Small intestine (tissue), 7 donors: ENCODE results near the gene ICA1L. TPM values are rescaled to one million over a fixed set of nuclear protein-coding genes. Genes with fewer than 3 reads are reported as not detected.
A peak's percentile ranks its signal among the peaks of the same experiment; 100 is the strongest.
"Not testable (repeated sequence)": the region's sequence is repeated elsewhere in the genome, so short reads cannot be mapped to it uniquely, and the experiment has no call there.

Source experiments
- DNase-seq, 2 donors: peaks; one replicate each; pipeline versions ENCODE4 v3.0.0 to v3.0.0-alpha.2; 2013
- FAIRE-seq: peaks from 2 replicates; lab custom pipeline; 2012; peaks lifted over from hg19 to GRCh38; lab: Jason Lieb, UNC
- H3K27ac ChIP-seq, 3 donors: one replicate each; pipeline ENCODE4 v1.5.1; 2013; ENCODE audit warnings: low read length in 2 of 3, mild to moderate bottlenecking in 2 of 3, control low read depth in 1 of 3, inconsistent platforms in 1 of 3, low read depth in 1 of 3, moderate library complexity in 1 of 3
- H3K27me3 ChIP-seq, 3 donors: one replicate each; pipeline ENCODE4 v1.6.1; 2013; ENCODE audit warnings: low read length in 3 of 3, inconsistent platforms in 1 of 3; ENCODE audit not compliant: control insufficient read depth in 3 of 3, insufficient read depth in 3 of 3
- H3K36me3 ChIP-seq, 3 donors: one replicate each; pipeline ENCODE4 v1.6.1; 2013; ENCODE audit warnings: low read length in 3 of 3, inconsistent platforms in 1 of 3, low read depth in 1 of 3, mild to moderate bottlenecking in 1 of 3, moderate library complexity in 1 of 3; ENCODE audit not compliant: control insufficient read depth in 3 of 3, insufficient read depth in 2 of 3
- H3K4me1 ChIP-seq, 3 donors: one replicate each; pipeline ENCODE4 v1.6.1; 2013; ENCODE audit warnings: low read length in 2 of 3, inconsistent platforms in 1 of 3, low read depth in 1 of 3, mild to moderate bottlenecking in 1 of 3, moderate library complexity in 1 of 3; ENCODE audit not compliant: control insufficient read depth in 3 of 3, insufficient read depth in 2 of 3
- H3K4me3 ChIP-seq, 3 donors: one replicate each; pipeline ENCODE4 v1.5.1; 2013; ENCODE audit warnings: low read length in 3 of 3, control low read depth in 1 of 3, inconsistent platforms in 1 of 3, low read depth in 1 of 3, mild to moderate bottlenecking in 1 of 3, moderate library complexity in 1 of 3
- H3K9me3 ChIP-seq, 2 donors: one replicate each; pipeline ENCODE4 v1.6.1; 2013; ENCODE audit warnings: low read depth in 1 of 2, low read length in 1 of 2; ENCODE audit not compliant: control insufficient read depth in 2 of 2, insufficient read depth in 1 of 2
- WGBS, 3 donors: extraction: QIAGEN DNeasy Blood & Tissue Kit; methylation state at CpG; one replicate each; pipeline ENCODE4 v1.1.7; 2013; 5-methylcytosine and 5-hydroxymethylcytosine counted together
- polyA plus RNA-seq, 4 donors: library from polyadenylated mRNA; stranded (reverse) in 3 of 4; unstranded in 1 of 4; fragments of 200-250 nt in 3 of 4; fragments of 120-200 nt in 1 of 4; gene quantifications; one replicate each; pipeline versions ENCODE4 v1.2.1 to v1.2.3, GENCODE V29; 2013
- donor health status: healthy with polysubstance abuse.
- donor health status: control.
- donor health status: control.
- donor health status: Bipolar disorder and iron deficiency.
- donor health status: healthy.

ICA1L gene
- polyA plus RNA-seq, 4 donors = under 0.01 to 5.2 (median 0.67) TPM

DNA sequence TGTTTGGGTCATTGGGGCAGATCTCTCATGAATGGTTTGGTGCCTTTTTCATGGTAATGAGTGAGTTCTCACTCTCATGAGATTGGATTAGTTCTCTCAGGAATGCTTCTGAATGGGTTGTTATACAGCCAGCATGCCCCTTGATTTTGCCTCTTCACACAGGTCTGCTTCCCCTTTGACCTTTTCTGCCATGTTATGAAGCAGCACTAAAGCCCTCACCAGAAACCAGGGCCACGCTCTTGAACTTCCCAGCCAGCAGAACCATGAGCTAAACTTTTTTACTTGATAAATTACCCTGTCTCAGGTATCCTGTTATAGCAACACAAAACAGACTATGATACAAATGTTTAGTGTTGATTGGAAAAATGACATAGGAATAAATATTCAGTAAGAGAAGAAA lies 57.3 kb downstream of the ICA1L start:
- Histone ChIP-seq H3K27me3 (no peaks in the 10 kb centered on the region), H3K27ac (no peak overlapping the region), H3K4me1 (no peaks in the 10 kb centered on the region), H3K9me3 (peaks cover 0 to 10% of the 10 kb centered on the region in 2 donors), H3K36me3 (no peaks in the 10 kb centered on the region), H3K4me3 (no peak overlapping the region)
- FAIRE-seq = no peak
- no peak for DNase-seq
- WGBS, 3 donors = 95 to 100% (median 96%) methylated on average over 1 of the region's 1 CpG

DNA sequence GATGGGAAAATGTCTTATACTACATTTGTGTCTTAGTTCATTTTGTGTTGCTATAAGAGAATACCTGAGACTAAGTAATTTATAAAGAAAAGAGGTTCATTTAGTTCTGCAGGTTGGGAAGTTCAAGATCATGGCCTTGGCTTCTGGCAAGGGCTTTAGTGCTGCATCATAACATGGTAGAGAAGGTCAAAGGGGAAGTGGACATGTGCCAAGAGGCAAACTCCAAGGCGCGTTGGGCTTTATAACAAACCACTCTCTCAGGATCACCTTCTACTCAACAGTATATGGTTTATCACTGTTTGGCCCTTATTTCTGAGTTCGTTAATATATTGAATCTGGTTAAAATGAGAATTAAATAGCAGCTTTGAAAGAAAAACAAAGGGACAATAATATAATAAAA lies 58.2 kb downstream of the ICA1L start:
- no peak for FAIRE-seq
- no peaks in the 10 kb centered on the region for H3K27me3 ChIP-seq
- no peaks in the 10 kb centered on the region for H3K4me1 ChIP-seq
- no peak overlapping the region for H3K4me3 ChIP-seq
- H3K9me3 ChIP-seq = peaks cover 0 to 11% of the 10 kb centered on the region in 2 donors
- peaks cover 0 to under 1% (median 0%) of the 10 kb centered on the region in 3 donors for H3K36me3 ChIP-seq
- no peak overlapping the region for H3K27ac ChIP-seq
- peak in 1 of 2 donors; percentile 48 for DNase-seq
- 75 to 95% (median 87%) methylated on average over 3 of the region's 3 CpGs for WGBS, 3 donors

DNA sequence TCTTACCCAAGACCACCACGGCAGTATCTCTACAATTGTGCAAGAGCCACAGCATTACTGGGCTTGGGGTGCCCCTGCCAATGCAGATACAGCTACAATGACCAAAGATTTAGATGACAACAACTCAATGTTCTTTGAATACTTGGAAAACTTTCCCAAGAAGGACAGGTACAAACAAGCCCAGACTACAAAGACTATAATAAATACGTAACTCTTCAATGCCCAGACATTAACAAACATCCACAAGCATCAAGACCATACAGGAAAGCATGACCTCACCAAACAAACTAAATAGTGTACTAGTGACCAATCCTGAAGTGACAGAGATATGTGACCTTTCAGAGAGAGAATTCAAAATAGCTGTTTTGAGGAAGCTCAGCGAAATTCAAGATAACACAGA lies 62.8 kb downstream of the ICA1L start:
- no peak for FAIRE-seq
- H3K27ac ChIP-seq = no peak overlapping the region

DNA sequence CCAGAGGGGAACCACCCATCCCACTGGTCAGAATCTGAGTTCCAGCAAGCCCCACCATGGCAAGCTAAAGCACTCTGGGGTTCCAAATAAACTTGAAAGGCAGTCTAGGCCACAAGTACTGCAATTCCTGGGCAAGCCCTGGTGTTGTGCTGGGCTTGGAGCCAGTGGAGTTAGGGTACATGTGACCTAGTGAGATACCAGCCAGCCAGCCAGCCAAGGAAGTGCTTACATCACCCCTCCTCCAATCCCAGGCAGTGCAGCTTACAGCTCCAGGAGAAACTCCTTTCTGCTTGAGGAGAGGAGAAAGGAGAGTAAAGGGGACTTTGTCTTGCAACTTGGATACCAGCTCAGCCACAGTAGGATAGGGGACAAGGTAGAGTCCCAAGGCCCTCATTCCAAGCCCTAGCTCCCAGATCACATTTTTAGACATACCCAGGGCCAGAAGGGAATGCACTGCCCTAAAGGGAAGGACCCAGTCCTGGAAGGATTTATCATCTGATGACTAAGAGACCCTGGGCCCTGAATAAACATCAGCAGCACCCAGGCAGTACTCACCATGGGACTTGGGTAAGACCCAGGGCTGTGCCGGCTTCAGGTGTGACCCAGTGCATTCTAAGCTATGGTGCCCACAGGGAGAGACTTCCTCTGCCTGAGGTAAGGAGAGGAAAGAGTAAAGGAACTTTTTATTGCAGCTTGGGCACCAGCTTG lies 64.0 kb downstream of the ICA1L start:
- peaks cover 0 to 11% of the 10 kb centered on the region in 2 donors for H3K9me3 ChIP-seq
- H3K36me3 ChIP-seq, H3K4me3 ChIP-seq, H3K4me1 ChIP-seq, H3K27me3 ChIP-seq, H3K27ac ChIP-seq, FAIRE-seq: not testable (repeated sequence)
- DNase-seq = peak; percentile 58 to 59
- WGBS, 3 donors = 94 to 100% (median 100%) methylated on average over 1 of the region's 1 CpG

More for the DNA sequence above, 62.8 kb downstream of the ICA1L start:
- Histone ChIP-seq H3K9me3 (peaks cover 0 to 11% of the 10 kb centered on the region in 2 donors), H3K4me1 (peaks cover 0 to 2% (median 0%) of the 10 kb centered on the region in 3 donors), H3K27me3 (no peaks in the 10 kb centered on the region), H3K36me3 (peaks cover 0 to 9% (median 0%) of the 10 kb centered on the region in 3 donors), H3K4me3 (no peak overlapping the region)
- 97 to 99% (median 98%) methylated on average over 3 of the region's 3 CpGs for WGBS, 3 donors
- no peak for DNase-seq

DNA sequence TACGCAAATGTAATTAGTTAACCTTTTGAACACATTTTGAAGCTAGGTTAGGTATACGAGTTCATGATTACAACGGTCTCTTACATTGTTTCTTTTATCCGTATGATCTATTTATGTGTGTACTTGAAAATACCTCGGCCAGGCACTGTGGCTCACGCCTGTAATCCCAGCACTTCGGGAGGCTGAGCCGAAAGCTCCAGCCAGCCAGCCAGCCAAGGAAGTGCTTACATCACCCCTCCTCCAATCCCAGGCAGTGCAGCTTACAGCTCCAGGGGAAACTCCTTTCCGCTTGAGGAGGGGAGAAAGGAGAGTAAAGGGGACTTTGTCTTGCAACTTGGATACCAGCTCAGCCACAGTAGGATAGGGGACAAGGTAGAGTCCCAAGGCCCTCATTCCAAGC lies 65.7 kb downstream of the ICA1L start:
- not testable (repeated sequence) for H3K27ac ChIP-seq, FAIRE-seq, H3K9me3 ChIP-seq, DNase-seq, H3K27me3 ChIP-seq, H3K4me3 ChIP-seq, H3K36me3 ChIP-seq, H3K4me1 ChIP-seq
- 74 to 92% (median 88%) methylated on average over 9 of the region's 9 CpGs for WGBS, 3 donors

DNA sequence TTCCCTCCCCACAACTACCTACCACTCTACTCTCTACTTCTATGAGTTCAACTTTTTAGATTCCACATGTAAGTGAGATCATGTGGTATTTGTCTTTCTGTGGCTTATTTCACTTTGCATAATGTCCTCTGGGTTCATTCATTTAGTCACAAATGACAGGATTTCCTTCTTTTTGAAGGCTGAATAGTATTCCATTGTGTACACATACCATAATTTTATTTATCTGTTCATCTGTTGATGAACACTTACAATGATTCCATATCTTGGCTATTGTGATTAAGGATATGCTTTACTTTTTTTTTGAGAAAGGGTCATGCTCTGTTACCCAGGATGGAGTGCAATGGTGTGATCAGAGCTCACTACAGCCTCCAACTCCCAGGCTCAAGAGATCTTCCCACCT lies 73.6 kb downstream of the ICA1L start:
- FAIRE-seq (no peak), DNase-seq (no peak)
- Histone ChIP-seq H3K27me3 (no peaks in the 10 kb centered on the region), H3K36me3 (peaks cover 0 to 2% (median 0%) of the 10 kb centered on the region in 3 donors), H3K4me3 (no peak overlapping the region), H3K27ac (no peak overlapping the region), H3K9me3 (peaks cover 0 to 4% of the 10 kb centered on the region in 2 donors), H3K4me1 (no peaks in the 10 kb centered on the region)

DNA sequence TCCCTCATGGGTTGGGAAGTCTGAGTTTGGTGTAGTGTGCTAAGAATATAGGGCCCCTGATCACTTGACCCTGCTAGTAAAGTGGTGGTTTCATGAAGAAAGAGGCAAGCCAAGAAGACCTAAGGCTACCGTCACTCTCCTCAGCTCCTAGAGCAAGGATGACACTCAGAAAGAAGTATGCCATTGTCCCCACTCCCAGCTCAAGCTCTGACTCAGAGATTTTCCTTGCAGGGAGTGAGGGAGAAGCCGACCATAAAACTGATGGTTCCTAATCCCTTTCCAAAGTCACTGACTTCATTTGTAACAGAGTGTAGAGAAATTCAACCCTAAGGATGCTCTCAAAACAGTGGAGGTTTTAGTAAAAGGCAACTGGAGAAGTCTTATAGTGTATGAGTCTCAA lies 80.9 kb downstream of the ICA1L start:
- no peak for DNase-seq
- WGBS, 3 donors = 93 to 95% (median 95%) methylated on average over 2 of the region's 2 CpGs
- Histone ChIP-seq H3K9me3 (no peaks in the 10 kb centered on the region), H3K4me1 (no peaks in the 10 kb centered on the region), H3K27ac (no peak overlapping the region), H3K36me3 (peaks cover 0 to 5% (median 0%) of the 10 kb centered on the region in 3 donors), H3K4me3 (no peak overlapping the region), H3K27me3 (no peaks in the 10 kb centered on the region)
- no peak for FAIRE-seq

DNA sequence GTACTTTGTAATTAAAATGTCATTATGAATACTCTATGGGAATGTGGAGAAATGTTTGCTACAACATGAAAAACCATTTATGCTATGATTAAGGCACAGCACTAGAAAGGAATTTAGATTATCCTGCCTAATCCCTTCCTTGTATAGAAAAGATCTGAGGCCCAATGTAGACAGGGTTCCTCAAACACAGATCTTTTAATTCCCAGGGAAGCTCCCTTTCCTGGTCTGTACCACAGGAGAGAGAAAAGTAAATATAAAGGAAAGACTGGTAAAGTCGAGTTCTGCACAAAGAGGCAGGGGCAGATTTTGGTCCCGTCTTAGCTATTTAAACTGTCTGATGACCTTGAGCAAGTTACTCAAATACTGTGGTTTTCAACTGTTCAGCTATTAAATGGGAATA lies 84.7 kb downstream of the ICA1L start:
- DNase-seq = no peak
- H3K27ac ChIP-seq = peak overlapping the region in 1 of 3 donors; percentile 38
- 79 to 93% (median 79%) methylated on average over 2 of the region's 2 CpGs for WGBS, 3 donors
- no peaks in the 10 kb centered on the region for H3K9me3 ChIP-seq
- no peaks in the 10 kb centered on the region for H3K4me1 ChIP-seq
- no peak overlapping the region for H3K4me3 ChIP-seq
- no peaks in the 10 kb centered on the region for H3K27me3 ChIP-seq
- H3K36me3 ChIP-seq = peaks cover 0 to 19% (median 0%) of the 10 kb centered on the region in 3 donors
- no peak for FAIRE-seq
